Body of pancreas (tissue), 4 donors: ENCODE data around the gene PRR4. TPM values are rescaled to one million over a fixed set of nuclear protein-coding genes. Genes with fewer than 3 reads are reported as not detected.

Source experiments
- ATAC-seq: fragments of 150-250 bp; one replicate; pipeline ENCODE4 v1.9.1; 2016
- DNase-seq, 4 donors: peaks; one replicate each; pipeline ENCODE4 v3.0.0-alpha.2; 2019
- H3K27ac ChIP-seq, 4 donors: fragments of 200-600 bp; sonication (generic); 1 replicate in 3 of 4; 2 replicates in 1 of 4; pipeline versions ENCODE4 v1.5.1 to v1.6.1; 2016 to 2019; ENCODE audit warnings: mild to moderate bottlenecking in 1 of 4, mixed read lengths in 1 of 4, moderate library complexity in 1 of 4
- H3K27me3 ChIP-seq, 2 donors: fragments of 200-600 bp; sonication (generic); one replicate each; pipeline ENCODE4 v1.6.0; 2016; ENCODE audit warnings: mild to moderate bottlenecking in 1 of 2
- H3K36me3 ChIP-seq, 2 donors: fragments of 200-600 bp; sonication (generic); replicated peaks in 1 of 2; 2 replicates each; pipeline ENCODE4 v1.5.1; 2016; ENCODE audit warnings: low read depth in 2 of 2; ENCODE audit not compliant: insufficient read depth in 1 of 2
- H3K4me1 ChIP-seq: fragments of 200-600 bp; sonication (generic); one replicate; pipeline ENCODE4 v1.6.0; 2016
- H3K4me3 ChIP-seq, 2 donors: fragments of 200-600 bp; sonication (generic); 1 replicate in 1 of 2; 2 replicates in 1 of 2; pipeline ENCODE4 v1.5.1; 2016 to 2019
- H3K9me3 ChIP-seq, 3 donors: fragments of 200-600 bp; sonication (generic); 1 replicate in 2 of 3; 2 replicates in 1 of 3; pipeline ENCODE4 v1.5.1; 2016
- POLR2A ChIP-seq, 3 donors: fragments of 450-650 bp; IDR thresholded peaks; one replicate each; pipeline ENCODE4 v1.6.1; 2016; ENCODE audit warnings: antibody characterized with exemption in 3 of 3, mild to moderate bottlenecking in 2 of 3
- WGBS, 2 donors: methylation state at CpG; one replicate each; pipeline ENCODE4 v1.1.5; 2017; 5-methylcytosine and 5-hydroxymethylcytosine counted together
- intact Hi-C: fragments of 100-400 bp; cut with DNase I; formaldehyde crosslinking; loops from one replicate; pipeline ENCODE4 v1.15.1; 2023
- small RNA-seq: library from RNA; depleted of rRNA; stranded (forward); fragments of <200 nt; gene quantifications from one replicate; pipeline ENCODE3, GENCODE V24; 2016
- total RNA-seq, 2 donors: library from RNA; depleted of rRNA; stranded (reverse); fragments of >200 nt; gene quantifications; one replicate each; pipeline ENCODE4 v1.1.0, GENCODE V29; 2016
- TF ChIP-seq, protein P1 (sequence below), 7 experiments: fragments of 450-650 bp in 4 of 7; fragments of 200-600 bp in 3 of 7; sonication (generic) in 3 of 7; IDR thresholded peaks; one replicate each; pipeline ENCODE4 v1.5.1; 2016 to 2019; ENCODE audit warnings: antibody characterized with exemption in 7 of 7

PRR4 gene
- total RNA-seq, 2 donors from 2014 or later, result 3.4 TPM; not detected in 1

DNA sequence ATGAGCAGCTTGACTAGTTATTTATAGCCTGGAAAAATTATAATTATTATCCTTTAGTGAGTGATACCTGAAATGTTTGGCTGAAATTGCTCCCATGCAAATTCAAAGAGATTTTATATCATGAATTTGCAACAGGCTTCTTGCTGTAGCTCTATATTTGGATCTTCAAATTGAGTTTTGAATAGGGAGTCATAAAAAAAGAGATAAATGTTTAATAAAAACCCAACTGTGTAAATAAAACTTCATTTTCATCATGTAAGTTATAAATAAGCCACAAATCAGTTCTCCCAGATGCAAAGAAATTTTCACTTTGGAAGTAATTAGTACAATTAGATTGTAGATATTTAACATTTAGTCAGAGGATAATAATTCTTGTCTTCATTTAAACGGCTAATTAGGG lies 42.1 kb downstream of the PRR4 start, which contains the start of gene TAS2R8:
Gene TAS2R8, minus strand, starts transcription at position 101 of the 400 bp plus-strand sequence. CDS start 306 bp downstream, outside the sequence.
- Histone ChIP-seq H3K36me3 (no peaks in the 10 kb centered on the region), H3K4me3 (no peak within 1 kb of the TSS), H3K27me3 (no peaks in the 10 kb centered on the region), H3K27ac (no peak within 1 kb of the TSS), H3K9me3 (no peaks in the 10 kb centered on the region), H3K4me1 (no peaks in the 10 kb centered on the region)
- TF ChIP-seq, protein P1, sequence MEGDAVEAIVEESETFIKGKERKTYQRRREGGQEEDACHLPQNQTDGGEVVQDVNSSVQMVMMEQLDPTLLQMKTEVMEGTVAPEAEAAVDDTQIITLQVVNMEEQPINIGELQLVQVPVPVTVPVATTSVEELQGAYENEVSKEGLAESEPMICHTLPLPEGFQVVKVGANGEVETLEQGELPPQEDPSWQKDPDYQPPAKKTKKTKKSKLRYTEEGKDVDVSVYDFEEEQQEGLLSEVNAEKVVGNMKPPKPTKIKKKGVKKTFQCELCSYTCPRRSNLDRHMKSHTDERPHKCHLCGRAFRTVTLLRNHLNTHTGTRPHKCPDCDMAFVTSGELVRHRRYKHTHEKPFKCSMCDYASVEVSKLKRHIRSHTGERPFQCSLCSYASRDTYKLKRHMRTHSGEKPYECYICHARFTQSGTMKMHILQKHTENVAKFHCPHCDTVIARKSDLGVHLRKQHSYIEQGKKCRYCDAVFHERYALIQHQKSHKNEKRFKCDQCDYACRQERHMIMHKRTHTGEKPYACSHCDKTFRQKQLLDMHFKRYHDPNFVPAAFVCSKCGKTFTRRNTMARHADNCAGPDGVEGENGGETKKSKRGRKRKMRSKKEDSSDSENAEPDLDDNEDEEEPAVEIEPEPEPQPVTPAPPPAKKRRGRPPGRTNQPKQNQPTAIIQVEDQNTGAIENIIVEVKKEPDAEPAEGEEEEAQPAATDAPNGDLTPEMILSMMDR (IDR thresholded peaks at IDR 0.05), result no peak
- no peak for TF ChIP-seq POLR2A (IDR thresholded peaks at IDR 0.05)
- intact Hi-C loops, result no loop called here
- DNase-seq, result no peak
- 46% methylated on average over 1 of the region's 1 CpG for WGBS, 2 donors
- no peak for ATAC-seq

DNA sequence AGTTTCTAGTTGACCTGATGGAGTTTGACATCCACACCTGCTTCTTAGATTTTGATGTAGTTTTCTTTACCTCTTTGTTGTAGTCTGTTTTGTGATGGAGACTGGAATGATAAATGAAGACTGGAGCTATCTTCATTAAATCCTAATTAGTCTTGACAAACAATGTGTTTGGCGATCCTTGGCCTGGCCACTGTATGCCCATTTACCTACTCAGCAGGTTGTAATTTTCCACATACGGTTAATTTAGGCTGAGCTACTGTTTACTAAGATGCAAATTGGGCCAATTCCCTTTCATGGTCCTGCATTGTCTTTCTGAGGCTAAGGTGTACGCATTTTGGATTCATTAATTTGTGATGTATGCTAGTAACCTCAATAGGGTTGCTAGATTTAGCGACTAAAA lies 46.7 kb downstream of the PRR4 start, which contains the start of gene TAS2R7:
Gene TAS2R7, minus strand, starts transcription at position 41 of the 400 bp plus-strand sequence. CDS start 57 bp downstream, outside the sequence.
- DNase-seq (no peak), ATAC-seq (no peak)
- no peaks in the 10 kb centered on the region for H3K27me3 ChIP-seq
- no peak within 1 kb of the TSS for H3K27ac ChIP-seq
- intact Hi-C loops, result no loop called here
- no peaks in the 10 kb centered on the region for H3K9me3 ChIP-seq
- no peak within 1 kb of the TSS for H3K4me3 ChIP-seq
- 45 to 50% methylated on average over 4 of the region's 4 CpGs for WGBS, 2 donors
- no peaks in the 10 kb centered on the region for H3K4me1 ChIP-seq
- H3K36me3 ChIP-seq, result no peaks in the 10 kb centered on the region
- TF ChIP-seq, protein P1 (IDR thresholded peaks at IDR 0.05), result no peak
- no peak for TF ChIP-seq POLR2A (IDR thresholded peaks at IDR 0.05)

- no peaks in the 10 kb centered on the region for H3K27me3 ChIP-seq
- DNase-seq (no peak), ATAC-seq (no peak)
- H3K27ac ChIP-seq, result no peak overlapping the region
- H3K4me3 ChIP-seq, result no peak overlapping the region
- no peaks in the 10 kb centered on the region for H3K36me3 ChIP-seq
- 32 to 34% methylated on average over 5 of the region's 5 CpGs for WGBS, 2 donors
- intact Hi-C loops, result no loop called here
- no peaks in the 10 kb centered on the region for H3K4me1 ChIP-seq
- TF ChIP-seq, protein P1 (IDR thresholded peaks at IDR 0.05), result no peak
- no peak for TF ChIP-seq POLR2A (IDR thresholded peaks at IDR 0.05)
- H3K9me3 ChIP-seq, result no peaks in the 10 kb centered on the region
Measured at GRCh38 chr12:10801741-10802140, 47.5 kb downstream of the PRR4 start.

Small RNAs within 50 kb of the gene (small RNA-seq; reads per million reads assigned to genes)
- not detected for gene PRR4

Other genes with a start within 250 kb of the PRR4 start
- gene MAGOHB, start 235.9 kb downstream of the PRR4 start, total RNA-seq, result 10 to 100 TPM; 16.9 to 17.5 TPM
- gene STYK1, start 175.4 kb downstream of the PRR4 start, total RNA-seq, result under 1 TPM in 1 of 2 donors, not detected in 1; 0.26 TPM
- gene YBX3, start 126.2 kb downstream of the PRR4 start, total RNA-seq, result 100 to 1,000 TPM; 293 to 403 TPM
- not detected for gene TAS2R7, start 46.8 kb downstream of the PRR4 start, total RNA-seq
- gene TAS2R8, start 42.2 kb downstream of the PRR4 start, total RNA-seq, result not detected
- gene TAS2R9, start 39.3 kb downstream of the PRR4 start, total RNA-seq, result not detected
- gene TAS2R10, start 23.1 kb downstream of the PRR4 start, total RNA-seq, result under 1 TPM in 1 of 2 donors, not detected in 1; 0.52 TPM
- 100 to 1,000 TPM in 1 of 2 donors, 10 to 100 TPM in 1; 16.6 to 106 TPM for gene PRH1, start 34.8 kb upstream of the PRR4 start, total RNA-seq
- 1 to 10 TPM; 2.3 to 3.1 TPM for gene TAS2R13, start 60.1 kb upstream of the PRR4 start, total RNA-seq
- not detected for gene PRH2, start 79.8 kb upstream of the PRR4 start, total RNA-seq
- gene TAS2R14, start 89.8 kb upstream of the PRR4 start, total RNA-seq, result 1 to 10 TPM; 4.0 to 4.9 TPM
- 1 to 10 TPM; 3.1 to 3.3 TPM for gene TAS2R50, start 137.4 kb upstream of the PRR4 start, total RNA-seq
- 1 to 10 TPM; 2.6 to 7.5 TPM for gene TAS2R20, start 148.8 kb upstream of the PRR4 start, total RNA-seq
- 1 to 10 TPM; 3.0 to 4.2 TPM for gene TAS2R19, start 173.1 kb upstream of the PRR4 start, total RNA-seq
- 1 to 10 TPM; 7.0 to 8.9 TPM for gene TAS2R31, start 181.9 kb upstream of the PRR4 start, total RNA-seq
- gene TAS2R46, start 212.8 kb upstream of the PRR4 start, total RNA-seq, result 1 to 10 TPM in 1 of 2 donors, not detected in 1; 3.9 TPM
- gene TAS2R43, start 242.8 kb upstream of the PRR4 start, total RNA-seq, result 1 to 10 TPM; 4.9 to 8.6 TPM